WTC11 (cell line): Measurements from ENCODE around the gene PTPRO. TPM values are rescaled to one million over a fixed set of nuclear protein-coding genes. Genes with fewer than 3 reads are reported as not detected.

Experiments used
- ATAC-seq: fragments of 200-7000 bp; cut with Tn5 transposase; 2 replicates; pipeline ENCODE4 v1.10.0; 2021; ENCODE audit warnings: mild to moderate bottlenecking, moderate library complexity
- CTCF ChIA-PET: fragments of 300-600 bp; sonication (Branson Sonifier 250); formaldehyde crosslinking; loops from one replicate; lab custom pipeline; 2021; ENCODE audit warnings: antibody characterized with exemption; lab: Charles Lee
- POLR2A ChIA-PET: fragments of 350-600 bp; sonication (Branson Sonifier 250); formaldehyde crosslinking; loops from one replicate; lab custom pipeline; 2021; ENCODE audit warnings: antibody characterized with exemption; lab: Charles Lee
- DNase-seq: peaks from one replicate; pipeline ENCODE4 v3.0.0; 2021; ENCODE audit warnings: low spot score
- H3K27ac Mint-ChIP-seq: 2 replicates; pipeline ENCODE4 v1.8.0; 2021; ENCODE audit warnings: mixed read lengths
- H3K27me3 Mint-ChIP-seq: 2 replicates; pipeline ENCODE4 v1.8.0; 2021; ENCODE audit warnings: low read depth, mild to moderate bottlenecking, moderate library complexity, mixed read lengths
- H3K36me3 Mint-ChIP-seq: 2 replicates; pipeline ENCODE4 v1.8.0; 2021; ENCODE audit warnings: mixed read lengths
- H3K4me1 Mint-ChIP-seq: 2 replicates; pipeline ENCODE4 v1.8.0; 2022; ENCODE audit warnings: mixed read lengths
- H3K4me3 Mint-ChIP-seq: 2 replicates; pipeline ENCODE4 v1.8.0; 2021; ENCODE audit warnings: mild to moderate bottlenecking, moderate library complexity, mixed read lengths
- H3K9me3 Mint-ChIP-seq: 2 replicates; pipeline ENCODE4 v1.8.0; 2021; ENCODE audit warnings: mixed read lengths
- ATF6 ChIP-seq: sonication (generic); formaldehyde crosslinking; IDR thresholded peaks from 2 replicates; pipeline ENCODE4 v1.8.1; 2023; ENCODE audit warnings: mild to moderate bottlenecking, missing genetic modification reagents
- CREM ChIP-seq: sonication (generic); formaldehyde crosslinking; IDR thresholded peaks from 2 replicates; pipeline ENCODE4 v1.8.1; 2022; ENCODE audit warnings: mild to moderate bottlenecking, missing genetic modification reagents, moderate library complexity
- ELF4 ChIP-seq: sonication (generic); formaldehyde crosslinking; IDR thresholded peaks from 2 replicates; pipeline ENCODE4 v1.8.1; 2022; ENCODE audit warnings: low read depth, mild to moderate bottlenecking, moderate library complexity, missing genetic modification reagents
- FOXK1 ChIP-seq: sonication (generic); formaldehyde crosslinking; IDR thresholded peaks from 2 replicates; pipeline ENCODE4 v1.8.0; 2022; ENCODE audit warnings: mild to moderate bottlenecking, moderate library complexity, missing genetic modification reagents
- GABPB1 ChIP-seq: sonication (generic); formaldehyde crosslinking; IDR thresholded peaks from 2 replicates; pipeline ENCODE4 v1.8.1; 2023; ENCODE audit warnings: mild to moderate bottlenecking, missing genetic modification reagents
- KAT7 ChIP-seq: sonication (generic); formaldehyde crosslinking; IDR thresholded peaks from 2 replicates; pipeline ENCODE4 v1.8.1; 2023; ENCODE audit warnings: missing genetic modification reagents, mild to moderate bottlenecking, borderline replicate concordance
- SMAD4 ChIP-seq: sonication (generic); formaldehyde crosslinking; IDR thresholded peaks from 2 replicates; pipeline ENCODE4 v1.8.0; 2022; ENCODE audit warnings: mild to moderate bottlenecking, missing genetic modification reagents
- TCF7 ChIP-seq: sonication (generic); formaldehyde crosslinking; IDR thresholded peaks from 2 replicates; pipeline ENCODE4 v1.8.0; 2022; ENCODE audit warnings: mild to moderate bottlenecking, low read depth, missing genetic modification reagents, moderate library complexity
- total RNA-seq: library from RNA; stranded (reverse); gene quantifications from 3 replicates; pipeline ENCODE4 v1.2.3, GENCODE V29; 2021
- TF ChIP-seq, protein P1 (sequence below): sonication (generic); formaldehyde crosslinking; IDR thresholded peaks from 2 replicates; pipeline ENCODE4 v1.8.1; 2023; ENCODE audit warnings: mild to moderate bottlenecking, moderate library complexity, missing genetic modification reagents
- TF ChIP-seq, protein P2 (sequence below): sonication (generic); formaldehyde crosslinking; IDR thresholded peaks from 2 replicates; pipeline ENCODE4 v1.8.1; 2022; ENCODE audit warnings: mild to moderate bottlenecking, moderate library complexity, missing genetic modification reagents
- TF ChIP-seq, protein P3 (sequence below): fragments of 250-450 bp; sonication (Bioruptor Pico); IDR thresholded peaks from 2 replicates; pipeline ENCODE4 v1.9.0; 2021; ENCODE audit warnings: mild to moderate bottlenecking, borderline replicate concordance

PTPRO gene
- total RNA-seq, 1 experiment from 2014 or later = 1.1 TPM

GRCh38 chr12:15525441-15525840 lies 203.1 kb downstream of the PTPRO start:
- ATAC-seq (no peak), DNase-seq (no peak)
- Mint-ChIP-seq H3K9me3 (no peaks in the 10 kb centered on the region), H3K4me1 (peaks cover 8% of the 10 kb centered on the region; the same call in 1 of the 2 replicates), H3K4me3 (no peak overlapping the region), H3K36me3 (no peaks in the 10 kb centered on the region), H3K27ac (no peak overlapping the region), H3K27me3 (no peaks in the 10 kb centered on the region)
- ChIA-PET CTCF (interaction anchor here (0.7 to 2.7 kb wide), 4 partner anchors 59 to 331 kb away, joined by 3 to 18 read pairs (median 4); no protein-coding TSS in a partner anchor), POLR2A (no interaction called here)
- TF ChIP-seq, protein P1, sequence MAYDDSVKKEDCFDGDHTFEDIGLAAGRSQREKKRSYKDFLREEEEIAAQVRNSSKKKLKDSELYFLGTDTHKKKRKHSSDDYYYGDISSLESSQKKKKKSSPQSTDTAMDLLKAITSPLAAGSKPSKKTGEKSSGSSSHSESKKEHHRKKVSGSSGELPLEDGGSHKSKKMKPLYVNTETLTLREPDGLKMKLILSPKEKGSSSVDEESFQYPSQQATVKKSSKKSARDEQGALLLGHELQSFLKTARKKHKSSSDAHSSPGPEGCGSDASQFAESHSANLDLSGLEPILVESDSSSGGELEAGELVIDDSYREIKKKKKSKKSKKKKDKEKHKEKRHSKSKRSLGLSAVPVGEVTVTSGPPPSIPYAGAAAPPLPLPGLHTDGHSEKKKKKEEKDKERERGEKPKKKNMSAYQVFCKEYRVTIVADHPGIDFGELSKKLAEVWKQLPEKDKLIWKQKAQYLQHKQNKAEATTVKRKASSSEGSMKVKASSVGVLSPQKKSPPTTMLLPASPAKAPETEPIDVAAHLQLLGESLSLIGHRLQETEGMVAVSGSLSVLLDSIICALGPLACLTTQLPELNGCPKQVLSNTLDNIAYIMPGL (CRISPR knock-in tag) = no peak
- TF ChIP-seq, protein P2, sequence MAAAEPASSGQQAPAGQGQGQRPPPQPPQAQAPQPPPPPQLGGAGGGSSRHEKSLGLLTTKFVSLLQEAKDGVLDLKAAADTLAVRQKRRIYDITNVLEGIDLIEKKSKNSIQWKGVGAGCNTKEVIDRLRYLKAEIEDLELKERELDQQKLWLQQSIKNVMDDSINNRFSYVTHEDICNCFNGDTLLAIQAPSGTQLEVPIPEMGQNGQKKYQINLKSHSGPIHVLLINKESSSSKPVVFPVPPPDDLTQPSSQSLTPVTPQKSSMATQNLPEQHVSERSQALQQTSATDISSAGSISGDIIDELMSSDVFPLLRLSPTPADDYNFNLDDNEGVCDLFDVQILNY (CRISPR knock-in tag) = no peak
- TF ChIP-seq, protein P3, sequence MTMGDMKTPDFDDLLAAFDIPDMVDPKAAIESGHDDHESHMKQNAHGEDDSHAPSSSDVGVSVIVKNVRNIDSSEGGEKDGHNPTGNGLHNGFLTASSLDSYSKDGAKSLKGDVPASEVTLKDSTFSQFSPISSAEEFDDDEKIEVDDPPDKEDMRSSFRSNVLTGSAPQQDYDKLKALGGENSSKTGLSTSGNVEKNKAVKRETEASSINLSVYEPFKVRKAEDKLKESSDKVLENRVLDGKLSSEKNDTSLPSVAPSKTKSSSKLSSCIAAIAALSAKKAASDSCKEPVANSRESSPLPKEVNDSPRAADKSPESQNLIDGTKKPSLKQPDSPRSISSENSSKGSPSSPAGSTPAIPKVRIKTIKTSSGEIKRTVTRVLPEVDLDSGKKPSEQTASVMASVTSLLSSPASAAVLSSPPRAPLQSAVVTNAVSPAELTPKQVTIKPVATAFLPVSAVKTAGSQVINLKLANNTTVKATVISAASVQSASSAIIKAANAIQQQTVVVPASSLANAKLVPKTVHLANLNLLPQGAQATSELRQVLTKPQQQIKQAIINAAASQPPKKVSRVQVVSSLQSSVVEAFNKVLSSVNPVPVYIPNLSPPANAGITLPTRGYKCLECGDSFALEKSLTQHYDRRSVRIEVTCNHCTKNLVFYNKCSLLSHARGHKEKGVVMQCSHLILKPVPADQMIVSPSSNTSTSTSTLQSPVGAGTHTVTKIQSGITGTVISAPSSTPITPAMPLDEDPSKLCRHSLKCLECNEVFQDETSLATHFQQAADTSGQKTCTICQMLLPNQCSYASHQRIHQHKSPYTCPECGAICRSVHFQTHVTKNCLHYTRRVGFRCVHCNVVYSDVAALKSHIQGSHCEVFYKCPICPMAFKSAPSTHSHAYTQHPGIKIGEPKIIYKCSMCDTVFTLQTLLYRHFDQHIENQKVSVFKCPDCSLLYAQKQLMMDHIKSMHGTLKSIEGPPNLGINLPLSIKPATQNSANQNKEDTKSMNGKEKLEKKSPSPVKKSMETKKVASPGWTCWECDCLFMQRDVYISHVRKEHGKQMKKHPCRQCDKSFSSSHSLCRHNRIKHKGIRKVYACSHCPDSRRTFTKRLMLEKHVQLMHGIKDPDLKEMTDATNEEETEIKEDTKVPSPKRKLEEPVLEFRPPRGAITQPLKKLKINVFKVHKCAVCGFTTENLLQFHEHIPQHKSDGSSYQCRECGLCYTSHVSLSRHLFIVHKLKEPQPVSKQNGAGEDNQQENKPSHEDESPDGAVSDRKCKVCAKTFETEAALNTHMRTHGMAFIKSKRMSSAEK (CRISPR knock-in tag) = no peak
- no peak for TF ChIP-seq KAT7 (CRISPR knock-in tag)
- no peak for TF ChIP-seq TCF7 (CRISPR knock-in tag)
- no peak for TF ChIP-seq ELF4
- TF ChIP-seq ATF6 (CRISPR knock-in tag) = no peak
- TF ChIP-seq SMAD4 (CRISPR knock-in tag) = no peak
- TF ChIP-seq FOXK1 = no peak

DNA sequence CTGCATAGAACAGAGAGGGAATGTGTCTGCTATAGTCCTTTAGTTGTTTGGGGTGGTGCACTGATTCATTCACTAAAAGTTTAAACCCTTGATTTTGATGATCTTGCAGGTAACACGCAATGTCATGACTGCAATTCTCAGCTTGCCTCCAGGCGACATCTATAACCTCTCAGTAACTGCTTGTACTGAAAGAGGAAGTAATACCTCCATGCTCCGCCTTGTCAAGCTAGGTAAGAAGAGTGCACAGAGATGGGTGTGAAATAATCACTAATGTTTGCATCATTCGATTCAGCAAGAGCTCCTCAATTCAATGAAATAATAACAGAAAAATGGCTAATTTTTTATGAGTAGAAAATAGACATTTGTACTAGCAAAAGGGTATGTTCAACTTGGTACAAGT lies 203.7 kb downstream of the PTPRO start:
- no peak for DNase-seq
- ChIA-PET CTCF (interaction anchor here (0.7 to 2.7 kb wide), 5 partner anchors 58 to 331 kb away, joined by 3 to 18 read pairs (median 3); no protein-coding TSS in a partner anchor), POLR2A (no interaction called here)
- H3K9me3 Mint-ChIP-seq = no peaks in the 10 kb centered on the region
- no peak for ATAC-seq
- H3K27me3 Mint-ChIP-seq = no peaks in the 10 kb centered on the region
- peaks cover 8% of the 10 kb centered on the region; the same call in 1 of the 2 replicates for H3K4me1 Mint-ChIP-seq
- H3K36me3 Mint-ChIP-seq = no peaks in the 10 kb centered on the region
- H3K4me3 Mint-ChIP-seq = no peak overlapping the region
- TF ChIP-seq GABPB1 (CRISPR knock-in tag) (peak; percentile 68), CREM (CRISPR knock-in tag) (no peak)
- H3K27ac Mint-ChIP-seq = no peak overlapping the region
